ENCODE data around the gene TANK. TPM values are rescaled to one million over a fixed set of nuclear protein-coding genes. Genes with fewer than 3 reads are reported as not detected.

TANK gene
- polyA plus RNA-seq (2013, experiment 1 of 2): 50.9 TPM
- polyA plus RNA-seq (2013, experiment 2 of 2): 56.2 TPM

GRCh38 chr2:161160226-161161073, at the start of gene TANK:
TANK (plus strand) TSS chr2:161160428; CDS start chr2:161179663, 19,235 bp downstream.
- Histone ChIP-seq H3K79me1 (replicated peaks; ENCODE audit: low read length, poor library complexity, severe bottlenecking) (peaks cover 9% of the 10 kb centered on the region), H3K4me3 (ENCODE audit: insufficient read depth in 1 of 2, low read depth in 1 of 2, low read length in 2 of 2) (peak within 1 kb of the TSS; percentile 87 to 92), H2BK15ac (ENCODE audit: low read depth, poor library complexity, severe bottlenecking) (peak within 1 kb of the TSS; percentile 44), H3K27ac (ENCODE audit: low read length, poor library complexity, severe bottlenecking) (peak within 1 kb of the TSS; percentile 97), H3K4me2 (ENCODE audit: low read length, poor library complexity, severe bottlenecking) (peak within 1 kb of the TSS; percentile 61), H4K8ac (ENCODE audit: low read length) (peak within 1 kb of the TSS; percentile 100), H3K9me3 (ENCODE audit: control insufficient read depth, low read length) (no peaks in the 10 kb centered on the region), H2BK12ac (ENCODE audit: low read length in 2 of 2) (peak within 1 kb of the TSS; percentile 22 to 45), H3K14ac (ENCODE audit: low read length in 2 of 2) (peak within 1 kb of the TSS; percentile 46 to 95), H3K27me3 (ENCODE audit: control insufficient read depth in 1 of 2, insufficient read depth in 1 of 2, low read length in 2 of 2) (no peaks in the 10 kb centered on the region), H3K4ac (ENCODE audit: low read depth in 1 of 2, low read length in 2 of 2) (peak within 1 kb of the TSS; percentile 89 to 95), H3K4me1 (ENCODE audit: control insufficient read depth, insufficient read depth, low read depth, low read length) (no peaks in the 10 kb centered on the region), H2AFZ (ENCODE audit: low read depth, low read length) (peak within 1 kb of the TSS; percentile 54), H4K91ac (ENCODE audit: low read length) (peak within 1 kb of the TSS; percentile 92), H3K9ac (ENCODE audit: low read length) (peak within 1 kb of the TSS; percentile 100), H3K36me3 (ENCODE audit: control insufficient read depth in 1 of 2, insufficient read depth in 2 of 2, low read depth in 1 of 2, low read length in 2 of 2) (peaks cover 0 to 22% of the 10 kb centered on the region in 2 experiments), H2BK5ac (ENCODE audit: low read depth, low read length, poor library complexity, severe bottlenecking) (peak within 1 kb of the TSS; percentile 71), H2BK120ac (ENCODE audit: low read depth, low read length) (peak within 1 kb of the TSS; percentile 100), H3K23ac (ENCODE audit: low read length in 2 of 2) (peak within 1 kb of the TSS; percentile 51 to 79), H3K18ac (ENCODE audit: low read depth in 1 of 2, low read length in 2 of 2) (peak within 1 kb of the TSS; percentile 96 to 100), H2AK5ac (ENCODE audit: low read length, severe bottlenecking) (peak within 1 kb of the TSS; percentile 74)
- DNase-seq: peak; percentile 98
- 1% methylated on average over 47 of the region's 50 CpGs for WGBS

GRCh38 chr2:161111531-161111930, 48.7 kb upstream of the TANK start:
- Histone ChIP-seq H3K18ac (ENCODE audit: low read depth in 1 of 2, low read length in 2 of 2) (no peak overlapping the region), H2AFZ (ENCODE audit: low read depth, low read length) (no peak overlapping the region), H4K8ac (ENCODE audit: low read length) (no peak overlapping the region), H3K27me3 (ENCODE audit: control insufficient read depth in 1 of 2, insufficient read depth in 1 of 2, low read length in 2 of 2) (no peaks in the 10 kb centered on the region), H3K36me3 (ENCODE audit: control insufficient read depth in 1 of 2, insufficient read depth in 2 of 2, low read depth in 1 of 2, low read length in 2 of 2) (no peaks in the 10 kb centered on the region), H2AK5ac (ENCODE audit: low read length, severe bottlenecking) (no peak overlapping the region), H3K27ac (ENCODE audit: low read length, poor library complexity, severe bottlenecking) (no peak overlapping the region), H4K91ac (ENCODE audit: low read length) (no peak overlapping the region), H2BK15ac (ENCODE audit: low read depth, poor library complexity, severe bottlenecking) (no peak overlapping the region), H2BK5ac (ENCODE audit: low read depth, low read length, poor library complexity, severe bottlenecking) (no peak overlapping the region), H3K14ac (ENCODE audit: low read length in 2 of 2) (no peak overlapping the region), H2BK12ac (ENCODE audit: low read length in 2 of 2) (no peak overlapping the region), H2BK120ac (ENCODE audit: low read depth, low read length) (no peak overlapping the region), H3K23ac (ENCODE audit: low read length in 2 of 2) (no peak overlapping the region), H3K9me3 (ENCODE audit: control insufficient read depth, low read length) (no peaks in the 10 kb centered on the region), H3K9ac (ENCODE audit: low read length) (no peak overlapping the region), H3K4me3 (ENCODE audit: insufficient read depth in 1 of 2, low read depth in 1 of 2, low read length in 2 of 2) (no peak overlapping the region), H3K4me1 (ENCODE audit: control insufficient read depth, insufficient read depth, low read depth, low read length) (no peaks in the 10 kb centered on the region), H3K4ac (ENCODE audit: low read depth in 1 of 2, low read length in 2 of 2) (no peak overlapping the region), H3K79me1 (replicated peaks; ENCODE audit: low read length, poor library complexity, severe bottlenecking) (no peaks in the 10 kb centered on the region), H3K4me2 (ENCODE audit: low read length, poor library complexity, severe bottlenecking) (no peak overlapping the region)
- no peak for DNase-seq
- WGBS: 66% methylated on average over 2 of the region's 2 CpGs

GRCh38 chr2:161112908-161113307, 47.3 kb upstream of the TANK start:
- no peak overlapping the region for H2BK120ac ChIP-seq (ENCODE audit: low read depth, low read length)
- no peak overlapping the region for H3K18ac ChIP-seq (ENCODE audit: low read depth in 1 of 2, low read length in 2 of 2)
- H3K4me1 ChIP-seq (ENCODE audit: control insufficient read depth, insufficient read depth, low read depth, low read length): no peaks in the 10 kb centered on the region
- no peak overlapping the region for H2AFZ ChIP-seq (ENCODE audit: low read depth, low read length)
- no peak overlapping the region for H4K8ac ChIP-seq (ENCODE audit: low read length)
- no peaks in the 10 kb centered on the region for H3K79me1 ChIP-seq (replicated peaks; ENCODE audit: low read length, poor library complexity, severe bottlenecking)
- H3K36me3 ChIP-seq (ENCODE audit: control insufficient read depth in 1 of 2, insufficient read depth in 2 of 2, low read depth in 1 of 2, low read length in 2 of 2): no peaks in the 10 kb centered on the region
- no peak overlapping the region for H3K4me3 ChIP-seq (ENCODE audit: insufficient read depth in 1 of 2, low read depth in 1 of 2, low read length in 2 of 2)
- no peak overlapping the region for H2BK15ac ChIP-seq (ENCODE audit: low read depth, poor library complexity, severe bottlenecking)
- no peaks in the 10 kb centered on the region for H3K9me3 ChIP-seq (ENCODE audit: control insufficient read depth, low read length)
- H2BK5ac ChIP-seq (ENCODE audit: low read depth, low read length, poor library complexity, severe bottlenecking): no peak overlapping the region
- no CpG with 5 or more reads among the region's 1 CpG for WGBS
- H3K9ac ChIP-seq (ENCODE audit: low read length): no peak overlapping the region
- no peak for DNase-seq
- H3K27ac ChIP-seq (ENCODE audit: low read length, poor library complexity, severe bottlenecking): no peak overlapping the region
- no peak overlapping the region for H4K91ac ChIP-seq (ENCODE audit: low read length)
- H3K4me2 ChIP-seq (ENCODE audit: low read length, poor library complexity, severe bottlenecking): no peak overlapping the region
- H3K23ac ChIP-seq (ENCODE audit: low read length in 2 of 2): no peak overlapping the region
- no peak overlapping the region for H2AK5ac ChIP-seq (ENCODE audit: low read length, severe bottlenecking)
- H3K27me3 ChIP-seq (ENCODE audit: control insufficient read depth in 1 of 2, insufficient read depth in 1 of 2, low read length in 2 of 2): no peaks in the 10 kb centered on the region
- H2BK12ac ChIP-seq (ENCODE audit: low read length in 2 of 2): no peak overlapping the region
- no peak overlapping the region for H3K4ac ChIP-seq (ENCODE audit: low read depth in 1 of 2, low read length in 2 of 2)
- no peak overlapping the region for H3K14ac ChIP-seq (ENCODE audit: low read length in 2 of 2)

GRCh38 chr2:161113693-161114575, 46.3 kb upstream of the TANK start:
- H3K27ac ChIP-seq (ENCODE audit: low read length, poor library complexity, severe bottlenecking): no peak overlapping the region
- no peak overlapping the region for H2BK120ac ChIP-seq (ENCODE audit: low read depth, low read length)
- H3K18ac ChIP-seq (ENCODE audit: low read depth in 1 of 2, low read length in 2 of 2): no peak overlapping the region
- H2BK5ac ChIP-seq (ENCODE audit: low read depth, low read length, poor library complexity, severe bottlenecking): no peak overlapping the region
- H2AK5ac ChIP-seq (ENCODE audit: low read length, severe bottlenecking): no peak overlapping the region
- 98% methylated on average over 4 of the region's 5 CpGs for WGBS
- H3K9ac ChIP-seq (ENCODE audit: low read length): no peak overlapping the region
- no peaks in the 10 kb centered on the region for H3K79me1 ChIP-seq (replicated peaks; ENCODE audit: low read length, poor library complexity, severe bottlenecking)
- H3K4me3 ChIP-seq (ENCODE audit: insufficient read depth in 1 of 2, low read depth in 1 of 2, low read length in 2 of 2): no peak overlapping the region
- no peaks in the 10 kb centered on the region for H3K9me3 ChIP-seq (ENCODE audit: control insufficient read depth, low read length)
- no peak overlapping the region for H3K23ac ChIP-seq (ENCODE audit: low read length in 2 of 2)
- no peaks in the 10 kb centered on the region for H3K4me1 ChIP-seq (ENCODE audit: control insufficient read depth, insufficient read depth, low read depth, low read length)
- no peak overlapping the region for H3K14ac ChIP-seq (ENCODE audit: low read length in 2 of 2)
- no peak overlapping the region for H4K8ac ChIP-seq (ENCODE audit: low read length)
- no peaks in the 10 kb centered on the region for H3K27me3 ChIP-seq (ENCODE audit: control insufficient read depth in 1 of 2, insufficient read depth in 1 of 2, low read length in 2 of 2)
- no peak overlapping the region for H2BK15ac ChIP-seq (ENCODE audit: low read depth, poor library complexity, severe bottlenecking)
- no peak overlapping the region for H2AFZ ChIP-seq (ENCODE audit: low read depth, low read length)
- no peak for DNase-seq
- no peak overlapping the region for H2BK12ac ChIP-seq (ENCODE audit: low read length in 2 of 2)
- H4K91ac ChIP-seq (ENCODE audit: low read length): no peak overlapping the region
- H3K36me3 ChIP-seq (ENCODE audit: control insufficient read depth in 1 of 2, insufficient read depth in 2 of 2, low read depth in 1 of 2, low read length in 2 of 2): no peaks in the 10 kb centered on the region
- H3K4me2 ChIP-seq (ENCODE audit: low read length, poor library complexity, severe bottlenecking): no peak overlapping the region
- H3K4ac ChIP-seq (ENCODE audit: low read depth in 1 of 2, low read length in 2 of 2): no peak overlapping the region

Data from mesenchymal stem cell (in vitro differentiated cells and primary cell).